Hepatocyte (in vitro differentiated cells): ENCODE data around the gene FAM229B.
"Not testable (repeated sequence)": the region's sequence is repeated elsewhere in the genome, so short reads cannot be mapped to it uniquely, and the experiment has no call there.

Source experiments
- CTCF ChIP-seq: fragments of 200-600 bp; sonication (generic); IDR thresholded peaks from 2 replicates; pipeline ENCODE4 v1.5.1; 2016; ENCODE audit warnings: antibody characterized with exemption, mild to moderate bottlenecking; ENCODE audit not compliant: poor library complexity
- EZH2phosphoT487 ChIP-seq: fragments of 200-600 bp; sonication (generic); IDR thresholded peaks from one replicate; pipeline ENCODE4 v1.6.1; 2018; ENCODE audit warnings: antibody characterized with exemption, mild to moderate bottlenecking, low read depth, moderate library complexity; ENCODE audit not compliant: unreplicated experiment, severe bottlenecking

- TF ChIP-seq CTCF, EZH2phosphoT487: not testable (repeated sequence)
Measured at GRCh38 chr6:112106026-112106425, 18.6 kb downstream of the FAM229B start.
